ENCODE data around the gene GPC5.

GPC5 gene

GRCh38 chr13:91467236-91467635, 68.8 kb downstream of the GPC5 start:
- DNase-seq, result no peak

DNA sequence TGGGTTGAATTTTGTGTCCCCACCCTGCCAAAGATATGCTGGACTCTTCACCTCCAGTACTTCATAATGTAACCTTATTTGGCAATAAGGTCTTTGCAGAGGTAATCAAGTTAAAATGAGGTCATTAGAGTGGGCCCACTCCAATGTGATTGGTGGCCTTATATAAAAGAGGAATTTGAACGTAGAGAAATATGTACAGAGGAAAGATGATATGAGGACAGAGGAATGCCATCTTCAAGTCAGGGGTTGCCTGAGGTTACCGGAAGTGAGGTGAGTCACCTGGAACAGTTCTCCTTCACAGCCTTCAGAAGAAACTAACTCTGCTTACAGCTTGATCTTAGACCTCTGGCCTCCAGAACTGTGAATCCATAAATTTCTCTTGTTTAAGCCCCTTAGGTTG, 69.9 kb downstream of the GPC5 start:
- DNase-seq, result no peak

GRCh38 chr13:91470084-91470621, 71.7 kb downstream of the GPC5 start:
- DNase-seq, result no peak

DNA sequence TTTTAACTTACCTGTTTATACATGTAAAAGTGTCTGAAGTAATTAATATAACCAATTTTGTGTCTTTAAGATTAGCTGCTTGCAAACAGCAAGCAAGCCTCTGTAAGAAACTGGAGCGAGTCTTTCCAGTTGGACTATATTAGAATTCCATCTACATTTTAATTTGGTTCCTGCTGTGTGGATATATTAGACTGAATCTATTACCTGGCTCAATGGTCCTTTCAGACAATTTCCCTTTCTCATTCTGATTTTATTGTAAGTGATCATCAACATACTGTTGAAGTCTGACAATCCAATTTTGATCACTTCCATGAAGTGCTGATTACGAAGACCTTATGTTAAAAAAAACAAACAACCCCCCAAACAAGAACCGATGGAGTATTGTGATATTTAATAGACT, 72.3 kb downstream of the GPC5 start:
- no peak for DNase-seq

DNA sequence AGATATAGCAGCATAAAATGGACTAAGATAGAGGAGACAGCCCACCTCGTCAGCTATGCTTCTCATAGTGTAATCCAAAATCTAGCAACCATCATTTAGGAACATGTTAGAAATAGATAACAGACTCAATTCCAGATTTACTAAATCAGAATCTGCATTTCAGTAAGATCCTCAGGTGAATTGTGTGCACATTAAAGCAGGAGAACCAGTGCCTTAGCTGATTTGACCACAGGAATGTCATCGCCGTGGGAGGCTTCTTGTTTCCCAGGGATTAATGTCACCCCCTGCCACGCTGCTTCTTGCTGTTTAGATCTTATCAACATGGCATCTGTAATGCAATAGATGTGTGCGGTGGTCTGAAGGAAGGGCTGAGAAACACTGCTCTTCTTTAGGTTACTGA, 84.0 kb downstream of the GPC5 start:
- DNase-seq, result no peak

DNA sequence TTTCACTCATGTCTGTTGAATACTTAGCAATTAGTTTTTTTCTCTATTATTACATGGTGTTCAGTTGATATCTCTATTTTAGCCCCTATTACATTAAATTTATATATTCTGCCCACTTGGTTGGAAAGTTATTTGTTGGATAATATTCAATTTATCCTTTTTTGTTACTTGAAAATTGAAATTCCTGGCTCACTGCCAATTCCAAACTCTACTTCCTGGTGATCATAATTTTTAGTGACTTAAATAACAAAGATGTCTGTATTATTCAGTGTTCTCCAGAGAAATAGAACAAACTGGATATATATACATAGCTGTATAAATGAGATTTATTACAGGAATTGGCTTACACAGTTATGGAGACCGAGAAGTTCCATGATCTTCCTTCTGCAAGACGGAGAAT, 93.6 kb downstream of the GPC5 start:
- no peak for DNase-seq

GRCh38 chr13:91493442-91493841, 95.0 kb downstream of the GPC5 start:
- DNase-seq, result no peak

DNA sequence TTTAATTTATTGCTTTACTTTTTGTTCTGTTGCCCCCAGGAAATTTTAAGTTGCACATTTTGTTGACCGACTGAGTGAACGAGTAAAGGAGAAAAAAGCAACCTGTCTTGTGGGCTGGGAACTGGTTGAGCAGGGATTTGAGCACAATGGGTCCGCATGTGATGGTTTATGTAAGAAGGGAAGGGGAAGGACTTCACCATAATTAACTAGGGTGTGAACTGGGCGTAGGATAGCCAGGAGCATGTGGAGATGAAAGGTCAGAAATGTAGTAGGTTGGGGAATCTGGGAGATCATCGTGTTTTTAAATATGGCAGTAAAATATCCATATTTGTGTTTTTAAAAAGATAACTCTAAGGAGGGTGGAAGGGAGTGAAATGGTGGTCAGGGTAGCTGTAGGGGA, 99.9 kb downstream of the GPC5 start:
- no peak for DNase-seq

- DNase-seq, result no peak
Measured at GRCh38 chr13:91504216-91504615, 105.8 kb downstream of the GPC5 start.

DNA sequence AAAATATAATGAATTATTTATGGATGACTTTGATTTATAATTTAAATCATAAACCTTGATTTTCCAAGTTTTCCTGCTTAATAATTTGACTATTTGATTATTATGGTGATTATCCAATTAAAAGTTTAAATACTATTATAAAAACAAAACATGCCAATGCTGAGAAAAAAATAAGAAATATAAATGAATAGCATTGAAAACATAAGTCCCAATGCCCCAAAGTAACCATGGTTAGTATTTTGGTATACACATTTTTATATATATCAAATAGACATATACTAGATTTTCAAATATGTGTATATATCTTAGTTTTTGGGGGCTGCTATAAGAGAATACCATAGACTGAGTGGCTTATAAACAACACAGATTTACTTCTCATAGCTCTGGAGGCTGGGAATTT, 108.3 kb downstream of the GPC5 start:
- DNase-seq, result no peak

GRCh38 chr13:91510058-91510457, 111.6 kb downstream of the GPC5 start:
- no peak for DNase-seq

DNA sequence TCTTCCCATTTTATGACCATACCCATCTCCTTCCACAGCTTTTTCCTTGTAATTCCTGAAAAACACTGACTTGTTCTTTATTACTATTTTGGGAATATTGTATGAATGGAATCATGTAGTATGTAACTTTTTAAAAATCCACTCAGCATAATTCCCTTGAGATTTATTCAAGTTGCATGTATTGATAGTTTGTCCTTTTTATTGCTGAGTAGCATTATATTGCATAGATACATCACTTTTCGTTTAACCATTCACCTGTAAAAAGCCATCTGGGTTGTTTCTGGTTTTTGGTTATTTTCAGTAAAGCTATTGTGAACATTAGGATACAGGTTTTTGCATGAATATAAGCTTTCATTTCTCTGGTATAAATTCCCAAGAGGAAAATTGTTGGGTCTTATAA, 115.4 kb downstream of the GPC5 start:
- DNase-seq, result no peak

DNA sequence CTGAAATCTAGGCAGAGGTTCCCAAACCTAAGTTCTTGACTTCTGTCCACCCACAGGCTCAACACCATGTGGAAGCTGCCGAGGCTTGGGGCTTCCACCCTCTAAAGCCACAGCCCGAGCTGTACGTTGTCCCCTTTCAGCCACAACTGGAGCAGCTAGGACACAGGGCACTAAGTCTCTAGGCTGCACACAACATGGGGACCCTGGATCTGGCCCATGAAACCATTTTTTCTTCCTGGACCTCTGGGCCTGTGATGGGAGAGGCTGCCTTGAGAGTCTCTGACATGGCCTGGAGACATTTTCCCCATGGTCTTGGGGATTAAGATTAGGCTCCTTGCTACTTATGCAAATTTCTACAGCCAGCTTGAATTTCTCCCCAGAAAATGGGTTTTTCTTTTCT, 118.4 kb downstream of the GPC5 start:
- DNase-seq, result no peak

- no peak for DNase-seq
Measured at GRCh38 chr13:91520952-91521351, 122.5 kb downstream of the GPC5 start.

- DNase-seq, result no peak
Measured at GRCh38 chr13:91523116-91523515, 124.7 kb downstream of the GPC5 start.

- no peak for DNase-seq
Measured at GRCh38 chr13:91526543-91527033, 128.2 kb downstream of the GPC5 start.

GRCh38 chr13:91529739-91530482, 131.5 kb downstream of the GPC5 start:
- DNase-seq, result no peak

GRCh38 chr13:91531646-91532045, 133.2 kb downstream of the GPC5 start:
- no peak for DNase-seq

- no peak for DNase-seq
Measured at GRCh38 chr13:91533354-91533753, 134.9 kb downstream of the GPC5 start.

DNA sequence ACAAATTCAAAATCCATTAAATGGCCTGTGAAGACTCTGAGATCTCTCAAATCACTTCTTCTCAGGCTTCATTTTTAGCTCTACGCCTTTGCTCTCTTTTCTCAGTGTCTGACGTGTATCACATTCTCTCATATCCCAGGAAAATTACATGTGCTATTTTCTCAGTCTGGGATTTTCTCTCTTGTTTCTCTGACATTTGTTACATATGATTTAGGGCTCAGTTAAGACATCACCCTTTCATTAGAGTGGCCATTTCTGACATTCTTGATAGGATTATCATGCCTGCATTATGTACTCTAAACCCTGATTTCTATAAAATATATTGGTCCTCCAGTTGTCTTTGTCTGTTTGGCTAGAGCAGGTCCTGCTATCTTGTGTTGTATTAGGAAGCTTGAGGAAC, 136.6 kb downstream of the GPC5 start:
- DNase-seq, result no peak

DNA sequence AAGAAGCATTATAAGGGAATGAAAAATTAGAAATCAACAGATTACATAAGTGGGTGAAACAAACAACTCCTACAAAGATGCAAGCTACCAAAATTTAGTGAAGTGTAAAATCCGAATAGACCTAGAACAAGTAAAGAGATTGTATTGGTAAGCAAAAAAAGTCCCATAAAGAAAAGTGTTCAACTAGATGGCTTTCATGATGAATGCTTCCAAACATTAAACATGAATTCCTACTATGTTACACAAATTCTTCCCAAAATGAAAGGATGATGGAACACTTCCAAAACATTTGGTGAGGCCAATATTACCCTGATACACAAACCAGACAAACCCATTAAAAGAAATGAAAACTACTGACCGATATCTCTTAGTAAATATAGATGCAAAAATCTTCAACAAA, 139.0 kb downstream of the GPC5 start:
- no peak for DNase-seq

DNA sequence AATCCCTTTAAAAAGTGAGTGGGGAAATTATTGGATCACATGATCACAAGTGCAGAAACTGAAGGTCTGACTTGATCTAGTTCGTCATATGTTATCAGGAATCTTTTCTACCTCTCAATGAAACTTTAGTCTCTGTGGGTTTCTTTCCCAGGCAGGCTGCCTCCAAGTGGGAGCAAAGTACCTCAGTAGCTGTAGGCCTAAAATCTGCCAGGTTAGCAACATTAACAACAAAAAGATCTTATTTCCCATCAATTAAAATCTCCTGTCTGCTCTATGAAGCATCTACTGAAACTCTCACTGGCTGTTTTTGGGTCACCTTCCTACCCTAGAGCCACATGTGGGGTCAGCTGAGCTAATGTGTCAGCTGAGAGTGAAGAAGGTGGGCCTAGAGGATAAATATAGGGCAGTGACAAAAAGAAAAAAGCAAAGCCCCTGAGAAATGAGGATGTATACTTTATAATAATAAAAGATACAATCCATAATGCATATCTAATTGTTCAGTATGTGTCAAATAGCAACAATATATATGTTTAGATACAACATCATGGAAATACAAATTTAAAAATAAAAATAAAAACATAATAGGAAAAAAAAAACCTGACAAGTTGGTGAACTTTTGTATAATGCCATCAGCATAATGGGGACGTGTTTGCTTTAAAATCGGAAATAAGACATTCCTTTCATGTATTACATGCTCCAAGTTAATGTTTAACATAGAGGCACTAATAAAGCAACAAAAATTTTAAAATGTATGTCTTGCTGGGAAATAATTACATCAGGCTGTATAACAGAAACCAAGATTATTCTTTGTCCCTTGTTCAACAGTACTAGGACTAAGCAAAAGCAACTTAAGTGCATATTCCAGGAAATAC, 141.1 kb downstream of the GPC5 start:
- DNase-seq, result no peak

- no peak for DNase-seq
Measured at GRCh38 chr13:91540158-91540736, 141.8 kb downstream of the GPC5 start.

- DNase-seq, result no peak
Measured at GRCh38 chr13:91544723-91545122, 146.3 kb downstream of the GPC5 start.
